BLaER1 (cell line): Measurements from ENCODE around the gene TSPO.
"Not testable (repeated sequence)": the region's sequence is repeated elsewhere in the genome, so short reads cannot be mapped to it uniquely, and the experiment has no call there.

Experiments
- H3K27ac ChIP-seq: shearing (Covaris generic); formaldehyde crosslinking; 2 replicates; pipeline ENCODE4 v1.8.1; 2022
- H3K27me3 ChIP-seq: shearing (Covaris generic); formaldehyde crosslinking; 2 replicates; pipeline ENCODE4 v1.8.1; 2022
- H3K36me3 ChIP-seq: shearing (Covaris generic); formaldehyde crosslinking; 2 replicates; pipeline ENCODE4 v1.8.1; 2022
- H3K4me1 ChIP-seq: shearing (Covaris generic); formaldehyde crosslinking; 2 replicates; pipeline ENCODE4 v1.8.1; 2022
- H3K4me2 ChIP-seq: shearing (Covaris generic); formaldehyde crosslinking; 2 replicates; pipeline ENCODE4 v1.8.1; 2022
- H3K4me3 ChIP-seq: shearing (Covaris generic); formaldehyde crosslinking; 2 replicates; pipeline ENCODE4 v1.8.1; 2022
- H3K9ac ChIP-seq: shearing (Covaris generic); formaldehyde crosslinking; 2 replicates; pipeline ENCODE4 v1.8.1; 2022
- H3K9me3 ChIP-seq: shearing (Covaris generic); formaldehyde crosslinking; 2 replicates; pipeline ENCODE4 v1.8.1; 2022
- H4K20me1 ChIP-seq: shearing (Covaris generic); formaldehyde crosslinking; 2 replicates; pipeline ENCODE4 v1.8.1; 2022
- Cebpa-rat ChIP-seq: shearing (Covaris generic); IDR thresholded peaks from 2 replicates; pipeline ENCODE4 v1.8.1; 2022

Gene TSPO

DNA sequence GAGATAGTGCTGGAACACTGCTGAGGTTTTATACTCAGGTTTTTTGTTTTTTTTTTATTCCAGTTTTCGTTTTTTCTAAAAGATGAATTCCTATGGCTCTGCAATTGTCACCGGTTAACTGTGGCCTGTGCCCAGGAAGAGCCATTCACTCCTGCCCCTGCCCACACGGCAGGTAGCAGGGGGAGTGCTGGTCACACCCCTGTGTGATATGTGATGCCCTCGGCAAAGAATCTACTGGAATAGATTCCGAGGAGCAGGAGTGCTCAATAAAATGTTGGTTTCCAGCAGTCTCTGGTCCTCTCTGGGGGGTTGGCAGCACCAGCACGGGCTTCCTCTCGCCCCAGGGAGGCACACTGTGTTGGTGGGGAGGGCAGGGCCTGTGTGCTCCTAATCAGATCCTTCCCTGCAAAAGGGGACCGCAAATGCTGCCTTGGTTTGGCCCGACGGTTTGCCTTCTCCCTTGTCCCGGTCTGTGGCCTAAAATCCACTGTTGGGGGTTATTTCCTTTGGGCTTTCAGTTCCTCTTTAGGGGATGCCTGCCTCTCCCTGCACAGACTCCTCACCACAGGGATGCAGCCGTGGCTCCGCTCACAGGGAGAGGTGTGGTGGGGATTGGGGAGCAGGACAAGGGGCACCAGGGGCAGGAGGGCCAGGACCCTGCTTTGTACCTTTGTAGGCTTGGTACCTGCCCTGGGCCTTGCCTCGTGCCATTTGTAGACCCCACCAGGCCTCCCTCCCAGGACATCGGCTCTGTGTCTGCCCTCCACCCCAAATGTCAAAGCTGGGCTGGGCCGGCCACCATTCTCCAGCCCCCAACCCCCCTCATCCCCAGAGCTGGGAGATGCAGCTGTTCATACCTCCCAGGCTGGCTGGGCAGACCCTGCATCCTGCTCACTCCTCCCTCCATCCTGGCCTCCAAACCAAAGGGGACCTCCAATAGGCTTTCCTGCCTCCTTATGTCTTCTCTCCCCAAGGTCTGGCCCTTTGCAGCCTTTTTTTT is 21.6 kb upstream of the TSPO start:
- no peaks in the 10 kb centered on the region for H3K9me3 ChIP-seq
- peaks cover 42% of the 10 kb centered on the region for H3K36me3 ChIP-seq
- H4K20me1 ChIP-seq: 0 out of 2 replicates have a peak, but pooled peaks cover 4% of the 10 kb centered on the region
- peak overlapping the region; percentile 77 for H3K9ac ChIP-seq
- peak overlapping the region; percentile 99 for H3K4me2 ChIP-seq
- peaks cover 69% of the 10 kb centered on the region for H3K4me1 ChIP-seq
- peak overlapping the region; percentile 56 for H3K4me3 ChIP-seq
- H3K27me3 ChIP-seq: no peaks in the 10 kb centered on the region
- no peak for TF ChIP-seq Cebpa-rat
- H3K27ac ChIP-seq: peak overlapping the region; percentile 94

DNA sequence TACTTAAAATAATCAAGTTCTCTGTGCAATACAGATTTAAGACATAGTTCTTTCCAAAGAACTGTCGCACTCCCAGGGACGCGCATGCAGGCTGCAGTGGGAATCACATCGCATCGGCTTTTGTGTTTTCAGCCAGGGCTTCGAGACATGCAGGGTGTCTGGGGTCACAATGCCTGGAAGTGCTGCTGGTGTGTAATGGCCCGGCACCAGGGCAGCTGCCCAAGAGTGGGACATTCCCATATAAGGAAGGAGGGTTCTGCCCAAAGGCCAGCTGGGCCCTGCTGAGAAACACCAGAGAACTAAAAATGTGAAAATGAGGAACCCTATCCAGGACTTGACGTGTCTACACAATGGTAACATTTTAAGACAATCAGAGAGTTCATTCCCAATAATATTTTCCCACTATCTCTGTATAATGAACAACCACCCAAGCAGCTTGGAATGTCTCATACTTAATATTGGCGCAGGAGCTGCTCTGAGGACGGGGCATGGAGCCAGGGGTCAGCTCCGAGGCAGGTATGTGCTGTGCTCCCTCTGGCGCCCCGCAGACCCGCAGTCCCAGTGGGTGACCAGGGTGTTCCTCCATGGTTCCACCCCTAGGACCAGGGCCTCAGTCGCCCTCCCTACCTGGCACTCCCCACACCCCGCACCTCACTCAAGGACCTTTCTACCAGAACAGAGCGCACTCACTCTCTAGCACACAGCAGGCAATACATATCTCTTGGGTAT is 19.4 kb upstream of the TSPO start:
- Histone ChIP-seq H3K36me3 (peaks cover 60% of the 10 kb centered on the region), H3K27me3 (no peaks in the 10 kb centered on the region), H3K9ac (no peak overlapping the region), H3K4me3 (no peak overlapping the region), H3K27ac (peak overlapping the region; percentile 49; the same call in 1 of the 2 replicates), H3K4me2 (no peak overlapping the region), H4K20me1 (0 out of 2 replicates have a peak, but pooled peaks cover 4% of the 10 kb centered on the region), H3K9me3 (no peaks in the 10 kb centered on the region), H3K4me1 (peaks cover 62% of the 10 kb centered on the region)
- TF ChIP-seq Cebpa-rat: no peak

DNA sequence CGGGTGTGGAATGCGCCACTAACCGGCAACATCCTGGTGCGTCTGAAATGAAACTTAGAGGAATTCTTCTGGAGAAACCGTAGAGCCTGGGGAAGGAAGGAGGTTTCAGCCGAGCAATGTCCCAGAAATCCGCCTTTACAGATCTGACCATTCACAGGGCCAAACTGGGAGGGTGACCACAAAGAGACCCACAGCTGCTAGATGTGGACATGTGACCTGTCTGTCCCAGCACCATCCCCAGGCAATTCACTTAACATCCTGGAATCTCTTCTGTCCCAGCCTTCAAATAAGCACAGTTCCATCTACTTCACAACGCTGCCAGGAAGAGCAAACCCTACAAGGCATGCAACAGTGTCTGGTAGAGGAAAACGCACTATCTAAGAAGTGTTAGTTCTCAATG is 18.0 kb upstream of the TSPO start:
- no peak for TF ChIP-seq Cebpa-rat
- H3K36me3 ChIP-seq: peaks cover 74% of the 10 kb centered on the region
- no peak overlapping the region for H3K4me3 ChIP-seq
- H3K4me1 ChIP-seq: peaks cover 57% of the 10 kb centered on the region
- no peaks in the 10 kb centered on the region for H3K27me3 ChIP-seq
- H3K9ac ChIP-seq: no peak overlapping the region
- 0 out of 2 replicates have a peak, but pooled peaks cover 4% of the 10 kb centered on the region for H4K20me1 ChIP-seq
- 0 out of 2 replicates have a peak overlapping the region, but pooled peaks have one; percentile 2 for H3K27ac ChIP-seq
- H3K9me3 ChIP-seq: no peaks in the 10 kb centered on the region
- no peak overlapping the region for H3K4me2 ChIP-seq

DNA sequence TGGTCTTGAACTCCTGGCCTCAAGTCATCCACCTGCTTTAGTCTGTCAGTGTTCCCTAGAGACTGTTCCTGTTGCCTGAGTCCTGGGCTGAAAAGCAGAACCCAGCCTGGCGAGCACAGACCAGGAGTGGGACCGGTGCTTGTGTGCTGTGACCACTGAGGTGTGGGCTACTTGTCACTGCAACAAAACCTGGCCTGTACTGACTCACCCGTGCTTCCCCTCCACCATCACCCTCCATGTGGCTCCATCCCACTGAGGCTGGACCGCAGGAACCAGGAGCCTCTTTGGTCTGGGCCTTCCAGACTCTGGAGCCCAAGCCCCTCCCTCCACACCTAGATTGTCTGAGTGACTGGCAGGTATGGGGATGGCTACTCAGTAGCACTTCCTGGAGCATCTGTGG is 16.8 kb upstream of the TSPO start:
- Histone ChIP-seq H3K9me3 (no peaks in the 10 kb centered on the region), H3K4me2 (no peak overlapping the region), H3K9ac (no peak overlapping the region), H3K4me3 (no peak overlapping the region), H3K4me1 (peaks cover 45% of the 10 kb centered on the region), H4K20me1 (0 out of 2 replicates have a peak, but pooled peaks cover 4% of the 10 kb centered on the region), H3K27me3 (no peaks in the 10 kb centered on the region), H3K27ac (no peak overlapping the region), H3K36me3 (peaks cover 86% of the 10 kb centered on the region)
- TF ChIP-seq Cebpa-rat: no peak

DNA sequence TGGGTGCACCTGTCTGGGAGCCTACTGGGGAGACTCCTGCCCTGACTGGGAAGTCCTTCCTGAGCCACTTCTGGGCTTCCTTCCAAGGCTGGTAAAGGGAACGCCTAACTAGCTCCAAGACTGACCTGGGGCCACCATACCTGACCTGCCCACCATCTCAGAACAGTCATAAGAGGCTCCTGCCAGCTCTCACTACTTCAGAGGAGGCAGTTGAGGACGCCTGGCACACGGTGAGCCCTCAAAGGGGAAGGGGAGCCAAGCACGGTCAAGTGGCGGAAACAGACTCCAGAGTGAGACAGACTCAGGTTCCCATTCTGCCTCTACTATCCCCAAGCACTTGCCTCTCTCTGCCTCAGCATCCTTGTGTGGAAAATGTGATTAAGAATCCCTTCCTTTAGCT is 15.8 kb upstream of the TSPO start:
- no peaks in the 10 kb centered on the region for H3K27me3 ChIP-seq
- no peak for TF ChIP-seq Cebpa-rat
- peaks cover 35% of the 10 kb centered on the region for H3K4me1 ChIP-seq
- peak overlapping the region; percentile 66; the same call in 1 of the 2 replicates for H3K27ac ChIP-seq
- peaks cover 96% of the 10 kb centered on the region for H3K36me3 ChIP-seq
- no peak overlapping the region for H3K4me3 ChIP-seq
- no peak overlapping the region for H3K9ac ChIP-seq
- no peaks in the 10 kb centered on the region for H4K20me1 ChIP-seq
- no peaks in the 10 kb centered on the region for H3K9me3 ChIP-seq
- peak overlapping the region; percentile 64 for H3K4me2 ChIP-seq

DNA sequence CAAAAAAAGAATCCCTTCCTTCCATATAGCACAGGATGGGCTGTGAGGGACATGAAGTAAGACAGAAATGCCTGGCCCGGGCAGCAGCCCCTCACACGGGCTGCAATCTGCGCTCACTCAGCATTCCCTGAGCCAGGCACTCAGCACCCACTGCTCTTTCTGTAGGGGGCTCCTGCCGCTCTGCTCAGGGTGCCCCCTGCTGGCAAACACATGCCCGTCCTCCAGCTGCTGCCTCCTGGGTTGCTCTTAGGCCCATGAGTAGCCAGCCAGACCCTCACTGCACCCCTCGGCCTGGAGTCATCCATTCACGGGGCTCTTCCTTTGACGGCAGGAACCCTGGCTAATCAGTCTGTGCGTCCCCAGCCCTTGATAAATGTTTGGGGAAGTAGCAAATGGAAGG is 15.1 kb upstream of the TSPO start:
- no peak for TF ChIP-seq Cebpa-rat
- Histone ChIP-seq H4K20me1 (no peaks in the 10 kb centered on the region), H3K9me3 (no peaks in the 10 kb centered on the region), H3K4me2 (peak overlapping the region; percentile 64), H3K27me3 (no peaks in the 10 kb centered on the region), H3K4me1 (peaks cover 32% of the 10 kb centered on the region), H3K9ac (peak overlapping the region; percentile 60; the same call in 1 of the 2 replicates), H3K36me3 (peaks cover 96% of the 10 kb centered on the region), H3K27ac (peak overlapping the region; percentile 66), H3K4me3 (no peak overlapping the region)

DNA sequence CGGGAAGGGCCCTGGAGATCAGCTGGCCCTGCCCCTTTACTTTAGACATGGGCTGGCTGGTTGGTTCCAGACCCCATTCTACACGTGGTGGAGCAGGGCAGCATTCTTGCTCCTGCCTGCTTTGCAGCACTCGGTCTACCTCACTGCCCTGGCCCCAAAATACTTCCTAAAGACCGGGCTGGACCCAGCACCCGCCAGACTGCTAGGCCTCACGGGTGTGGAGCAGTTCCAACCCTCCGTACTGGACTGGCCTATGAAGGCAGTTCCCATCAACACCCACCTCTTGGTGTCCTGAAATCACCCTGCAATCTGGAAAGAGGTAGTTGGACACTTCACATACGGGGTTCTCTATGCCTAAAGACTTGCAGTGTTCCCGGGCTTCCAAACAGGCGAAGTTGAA is 14.6 kb upstream of the TSPO start:
- no peak for TF ChIP-seq Cebpa-rat
- no peak overlapping the region for H3K4me3 ChIP-seq
- no peaks in the 10 kb centered on the region for H4K20me1 ChIP-seq
- peaks cover 34% of the 10 kb centered on the region for H3K4me1 ChIP-seq
- H3K9ac ChIP-seq: peak overlapping the region; percentile 60
- no peaks in the 10 kb centered on the region for H3K9me3 ChIP-seq
- H3K36me3 ChIP-seq: peaks cover 93% of the 10 kb centered on the region
- H3K27ac ChIP-seq: peak overlapping the region; percentile 66
- H3K4me2 ChIP-seq: peak overlapping the region; percentile 64
- H3K27me3 ChIP-seq: no peaks in the 10 kb centered on the region

DNA sequence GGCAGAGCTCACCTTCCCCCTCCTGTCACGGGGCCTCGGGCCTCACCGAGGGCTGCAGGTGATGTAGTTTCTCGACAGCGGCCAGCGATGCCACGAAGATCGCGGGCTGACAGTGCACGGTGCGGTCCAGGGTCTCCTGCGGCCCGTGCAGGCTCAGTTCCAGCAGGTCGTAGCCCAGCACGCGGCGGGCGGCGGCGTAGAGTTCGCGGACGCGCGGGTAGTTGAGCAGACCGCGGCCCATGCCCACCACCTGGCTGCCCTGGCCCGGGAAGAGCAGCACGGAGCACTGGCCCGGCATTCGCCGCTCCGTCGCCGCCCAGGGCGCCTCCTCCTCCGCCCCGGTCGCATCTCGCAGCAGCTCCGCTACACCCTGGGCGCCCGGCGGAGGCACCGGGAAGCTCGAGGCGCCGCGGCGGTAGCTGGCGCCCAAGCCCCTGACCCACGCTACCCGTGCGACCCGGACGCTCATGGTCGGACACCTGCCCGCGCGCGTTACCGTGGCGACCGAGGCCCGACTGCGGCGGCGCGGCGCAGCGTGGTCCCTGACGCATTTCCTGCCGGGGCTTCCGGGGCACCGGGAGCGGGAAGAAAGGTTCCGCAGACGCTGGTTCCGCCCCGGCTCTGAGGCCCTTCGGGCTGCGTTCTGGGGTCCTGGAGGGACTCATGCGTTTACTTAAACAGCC is 8.3 kb upstream of the TSPO start, which contains the start of gene MCAT:
MCAT (minus strand) TSS at position 519 of the 683 bp plus-strand sequence; CDS start at position 469, 50 bp downstream.
- peak within 1 kb of the TSS; percentile 87 for H3K4me2 ChIP-seq

DNA sequence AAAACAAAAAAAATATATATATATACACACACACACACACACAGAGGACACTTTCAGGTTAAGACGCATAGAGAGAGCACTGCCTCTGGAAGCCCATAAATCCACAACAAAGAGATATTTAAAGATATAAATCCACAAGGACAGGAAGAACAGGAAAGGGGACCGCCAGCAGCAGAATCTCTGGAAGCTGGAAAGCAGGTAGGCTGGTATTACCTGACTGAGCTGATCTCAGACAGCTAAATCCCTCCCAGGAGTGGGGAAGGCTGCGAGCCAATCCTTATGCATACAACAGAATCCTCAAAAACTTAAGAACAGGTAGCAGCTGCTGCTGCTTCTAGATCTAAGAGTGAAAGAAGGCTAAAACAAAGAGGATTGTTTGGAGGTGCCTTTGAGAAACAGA is 6.4 kb upstream of the TSPO start:
- Histone ChIP-seq H3K27ac (no peak overlapping the region), H3K9ac (no peak overlapping the region), H4K20me1 (no peaks in the 10 kb centered on the region), H3K4me1 (peaks cover 70% of the 10 kb centered on the region), H3K36me3 (peaks cover 16% of the 10 kb centered on the region), H3K4me3 (no peak overlapping the region), H3K4me2 (no peak overlapping the region), H3K27me3 (no peaks in the 10 kb centered on the region), H3K9me3 (no peaks in the 10 kb centered on the region)
- no peak for TF ChIP-seq Cebpa-rat

More for the DNA sequence above, 8.3 kb upstream of the TSPO start, which contains the start of gene MCAT:
- no peak for TF ChIP-seq Cebpa-rat
- H3K27me3 ChIP-seq: no peaks in the 10 kb centered on the region
- peak within 1 kb of the TSS; percentile 85 for H3K9ac ChIP-seq
- H3K27ac ChIP-seq: peak within 1 kb of the TSS; percentile 93
- no peaks in the 10 kb centered on the region for H3K9me3 ChIP-seq
- no peaks in the 10 kb centered on the region for H4K20me1 ChIP-seq
- peaks cover 35% of the 10 kb centered on the region for H3K36me3 ChIP-seq
- peaks cover 52% of the 10 kb centered on the region for H3K4me1 ChIP-seq
- peak within 1 kb of the TSS; percentile 88 for H3K4me3 ChIP-seq

DNA sequence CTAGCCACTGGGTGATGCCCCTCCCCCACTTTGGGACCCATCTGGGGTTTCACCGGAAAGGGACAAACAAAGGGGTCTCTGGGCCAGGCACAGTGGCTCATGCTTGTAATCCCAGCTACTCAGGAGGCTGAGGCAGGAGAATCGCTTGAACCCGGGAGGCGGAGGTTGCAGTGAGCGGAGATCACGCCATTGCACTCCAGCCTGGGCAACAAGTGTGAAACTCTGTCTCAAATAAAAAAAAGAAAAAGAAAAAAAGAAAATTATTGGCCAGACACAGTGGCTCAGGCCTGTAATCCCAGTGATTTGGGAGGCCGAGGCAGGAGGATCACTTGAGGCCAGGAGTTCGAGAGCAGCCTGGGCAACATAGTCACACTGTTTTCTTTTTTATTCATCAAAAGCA is 6.0 kb upstream of the TSPO start:
- H3K4me1 ChIP-seq: peaks cover 72% of the 10 kb centered on the region
- not testable (repeated sequence) for H3K27me3 ChIP-seq, H3K4me3 ChIP-seq, H3K9ac ChIP-seq, H3K4me2 ChIP-seq, H4K20me1 ChIP-seq, H3K27ac ChIP-seq, H3K9me3 ChIP-seq
- peaks cover 11% of the 10 kb centered on the region for H3K36me3 ChIP-seq

DNA sequence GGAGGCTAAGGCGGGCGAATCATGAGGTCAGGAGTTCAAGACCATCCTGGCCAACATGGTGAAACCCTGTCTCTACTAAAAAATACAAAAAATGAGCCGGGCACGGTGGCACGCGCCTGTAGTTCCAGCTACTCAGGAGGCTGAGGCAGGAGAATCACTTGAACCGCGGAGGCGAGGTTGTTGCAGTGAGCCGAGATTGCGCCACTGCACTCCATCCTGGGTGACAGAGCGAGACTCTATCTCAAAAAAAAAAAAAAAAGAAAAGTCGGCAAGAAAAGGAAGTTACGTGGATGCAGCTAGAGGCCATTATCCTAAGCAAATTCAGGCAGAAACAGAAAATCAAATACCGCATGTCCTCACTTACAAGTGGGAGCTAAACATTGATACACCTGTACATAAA is 5.0 kb upstream of the TSPO start:
- not testable (repeated sequence) for H3K9ac ChIP-seq, H3K27me3 ChIP-seq

More for the DNA sequence above, 5.0 kb upstream of the TSPO start:
- H3K4me2 ChIP-seq: peak overlapping the region; percentile 88
- peaks cover 76% of the 10 kb centered on the region for H3K4me1 ChIP-seq
- not testable (repeated sequence) for H3K36me3 ChIP-seq, H4K20me1 ChIP-seq, H3K9me3 ChIP-seq, H3K4me3 ChIP-seq
- H3K27ac ChIP-seq: peak overlapping the region; percentile 19; the same call in 1 of the 2 replicates
